Measurements from ENCODE around the gene MCF2L. TPM values are rescaled to one million over a fixed set of nuclear protein-coding genes. Genes with fewer than 3 reads are reported as not detected.

MCF2L gene
- polyA plus RNA-seq, 3 donors, result 34.8 to 43.4 (median 35.8) TPM

DNA sequence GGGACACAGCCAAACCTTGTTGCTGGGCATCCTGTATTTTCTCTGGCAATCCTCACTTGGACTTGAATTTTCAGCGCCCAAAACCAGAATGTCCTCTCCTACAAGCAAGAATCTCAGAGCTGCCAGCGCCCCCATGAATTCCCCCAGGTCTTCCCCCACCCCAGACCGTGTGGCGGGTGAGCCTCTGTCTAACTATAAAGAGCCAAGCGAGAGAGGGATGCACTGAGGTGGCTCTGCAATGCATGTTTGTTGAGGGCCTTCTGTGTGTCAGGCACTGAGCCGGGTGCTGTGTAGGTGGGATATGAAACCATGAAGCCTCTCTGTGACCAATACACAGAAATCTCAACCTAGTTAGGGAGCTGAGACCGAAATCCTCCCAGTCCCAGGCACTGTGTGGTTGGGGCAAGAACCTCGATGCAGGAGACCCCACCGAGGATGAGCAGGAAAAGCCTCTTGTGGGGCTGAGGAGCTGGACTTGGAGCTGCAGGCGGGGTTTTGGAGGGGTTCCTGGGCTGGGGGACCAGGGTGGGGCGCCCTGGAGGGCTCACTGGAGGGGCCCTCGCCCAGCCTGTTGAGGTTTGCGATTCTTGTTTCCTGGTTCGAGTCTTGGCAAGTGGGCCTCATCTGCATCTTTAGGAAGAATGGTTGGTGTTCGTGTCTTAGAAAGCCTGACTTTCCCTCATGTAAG lies 177.0 kb downstream of the MCF2L start:
- no peak for DNase-seq

GRCh38 chr13:113146750-113147149 lies 177.7 kb downstream of the MCF2L start:
- no peak for DNase-seq

DNA sequence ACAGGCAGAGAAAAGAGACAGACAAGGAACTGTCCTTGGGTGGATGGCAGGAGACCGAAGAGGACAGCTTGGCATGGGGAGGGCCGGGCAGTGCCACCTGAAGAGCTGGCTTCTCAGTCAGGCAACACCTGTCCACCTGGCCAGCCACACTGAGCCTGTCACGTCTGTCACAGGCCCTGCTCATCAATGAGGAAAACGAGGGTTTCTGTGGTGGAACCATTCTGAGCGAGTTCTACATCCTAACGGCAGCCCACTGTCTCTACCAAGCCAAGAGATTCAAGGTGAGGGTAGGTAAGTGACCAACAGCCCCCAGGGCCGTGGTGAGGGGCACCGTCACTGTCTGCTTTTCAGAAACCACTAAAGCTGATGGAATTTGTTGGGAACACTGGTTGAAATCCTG lies 178.2 kb downstream of the MCF2L start:
- DNase-seq, result no peak

DNA sequence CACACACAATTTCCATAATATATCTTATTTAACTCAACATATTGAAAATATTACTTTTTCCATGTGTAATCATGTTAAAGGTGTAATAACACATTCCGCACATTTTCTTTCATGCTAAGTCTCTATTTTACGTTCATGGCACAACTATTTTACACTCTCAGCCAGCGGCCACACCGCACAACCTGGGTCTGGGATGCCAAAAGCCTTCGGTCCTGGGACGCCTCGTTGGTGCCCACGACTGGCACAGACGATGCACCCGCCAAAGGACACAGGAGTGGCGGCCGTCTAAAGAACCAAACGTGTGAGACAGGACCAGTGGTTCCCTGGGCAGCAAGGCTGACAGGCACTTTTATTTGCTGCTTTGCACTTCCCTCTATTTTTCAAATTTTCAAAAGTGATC lies 179.4 kb downstream of the MCF2L start:
- no peak for DNase-seq

- no peak for DNase-seq
Measured at GRCh38 chr13:113148940-113149503, 180.0 kb downstream of the MCF2L start.

Other genes with a start within 250 kb of the MCF2L start
- gene F7, start 136.6 kb downstream of the MCF2L start, polyA plus RNA-seq (ENCODE audit: insufficient read length in 3 of 3), result 1 to 10 TPM; 4.5 to 5.8 (median 4.8) TPM
- 10 to 100 TPM; 23.6 to 26.6 (median 24.2) TPM for gene F10, start 153.6 kb downstream of the MCF2L start, polyA plus RNA-seq (ENCODE audit: insufficient read length in 3 of 3)
- gene PROZ, start 189.4 kb downstream of the MCF2L start, polyA plus RNA-seq (ENCODE audit: insufficient read length in 3 of 3), result 1 to 10 TPM; 2.9 to 4.8 (median 3.5) TPM
- gene PCID2, start 239.5 kb downstream of the MCF2L start, polyA plus RNA-seq (ENCODE audit: insufficient read length in 3 of 3), result 10 to 100 TPM; 56.9 to 80.4 (median 64.4) TPM
- 10 to 100 TPM; 75.1 to 97.4 (median 80.0) TPM for gene CUL4A, start 240.4 kb downstream of the MCF2L start, polyA plus RNA-seq (ENCODE audit: insufficient read length in 3 of 3)

Data from renal pelvis (tissue), 4 donors.